Measurements from ENCODE around the gene SPSB1. TPM values are rescaled to one million over a fixed set of nuclear protein-coding genes. Genes with fewer than 3 reads are reported as not detected.

SPSB1 gene
- total and polyA plus RNA-seq, 10 of the 15 experiments (the other 5 are each of a cell fraction or from before 2014, with no cell fraction given), result 0.02 to 2.0 (median 0.90) TPM; not detected in 1

GRCh38 chr1:9265037-9265436 lies 27.7 kb upstream of the SPSB1 start (continued):
- TF ChIP-seq MYC (IDR thresholded peaks at IDR 0.05; ENCODE audit: insufficient read depth, insufficient read length, insufficient replicate concordance, low read length, severe bottlenecking), result no peak
- TF ChIP-seq WRNIP1 (IDR thresholded peaks at IDR 0.05; ENCODE audit: borderline replicate concordance, low read depth, low read length), result no peak
- TF ChIP-seq JUND (IDR thresholded peaks at IDR 0.05; ENCODE audit: low read depth, low read length), result no peak
- TF ChIP-seq NFYA (IDR thresholded peaks at IDR 0.05; ENCODE audit: borderline replicate concordance, low read depth, low read length), result no peak
- no peak for TF ChIP-seq CBX3 (IDR thresholded peaks at IDR 0.05; ENCODE audit: borderline replicate concordance, low read depth)
- TF ChIP-seq SP1 (IDR thresholded peaks at IDR 0.05; ENCODE audit: low read depth, low read length), result no peak
- TF ChIP-seq NFIC (IDR thresholded peaks at IDR 0.05; ENCODE audit: low read depth, low read length), result no peak

- H2AFZ ChIP-seq (ENCODE audit: control insufficient read depth, low read depth, low read length), result no peak overlapping the region
- no peak for DNase-seq (ENCODE audit: low read depth, low spot score)
- no peak overlapping the region for H3K27ac ChIP-seq (ENCODE audit: control insufficient read depth, insufficient read depth)
- BruUV-seq (replicated peaks), result no TSS peak
- WGBS (ENCODE audit: insufficient coverage, insufficient replicate concordance, low lambda C conversion rate, missing lambda C conversion rate), result 93% methylated on average over 12 of the region's 12 CpGs
- no peaks in the 10 kb centered on the region; the same call in 1 of the 2 replicates for H4K20me1 ChIP-seq (ENCODE audit: control insufficient read depth, insufficient read depth)
- no peak overlapping the region for H3K4me2 ChIP-seq (ENCODE audit: control insufficient read depth, insufficient read depth)
- ChIA-PET RAD21 (ENCODE audit: unreplicated experiment) (interaction anchor here (0.7 kb wide), 1 partner anchor 23 kb away, joined by 3 read pairs; no protein-coding TSS in a partner anchor), CTCF (interaction anchor here (0.6 to 4.0 kb wide), 7 partner anchors 13 to 322 kb away, joined by 3 to 34 read pairs (median 5); partner anchors contain the start of gene TMEM201), POLR2A (no interaction called here), SMC1A (ENCODE audit: uncharacterized antibody, unreplicated experiment) (interaction anchor here (0.6 kb wide), 3 partner anchors 12 to 250 kb away, joined by 3 read pairs; no protein-coding TSS in a partner anchor)
- H3K9ac ChIP-seq (ENCODE audit: control insufficient read depth, insufficient read depth, low read length), result no peak overlapping the region
- intact Hi-C loops (cut with micrococcal nuclease; ENCODE audit: unreplicated experiment), result no loop called here
- no peak for ATAC-seq
- in situ Hi-C loops (cut with MboI), result no loop called here
- H3K79me2 ChIP-seq (ENCODE audit: control insufficient read depth, insufficient read depth, low read length), result no peaks in the 10 kb centered on the region
- TF ChIP-seq REST (IDR thresholded peaks at IDR 0.05; ENCODE audit: low read depth, low read length), result no peak
- H3K36me3 ChIP-seq (ENCODE audit: control insufficient read depth in 2 of 2, insufficient read depth in 2 of 2, low read length in 1 of 2), result no peaks in the 10 kb centered on the region
- H3K4me3 ChIP-seq, result no peak overlapping the region
- no peak for FAIRE-seq
- H3K27me3 ChIP-seq (replicated peaks in 1 of 2; ENCODE audit: control insufficient read depth in 2 of 2, insufficient read depth in 2 of 2, low read length in 1 of 2), result no peaks in the 10 kb centered on the region
- no peaks in the 10 kb centered on the region for H3K9me3 ChIP-seq (replicated peaks; ENCODE audit: control insufficient read depth, insufficient read depth, low read length)
- no peaks in the 10 kb centered on the region for H3K4me1 ChIP-seq (ENCODE audit: control insufficient read depth, insufficient read depth, low read length)
These were observed 26.7 kb upstream of the SPSB1 start for GRCh38 chr1:9265968-9266367.

Data from GM12878 (cell line).